Measurements from ENCODE around the gene CCDC63.
"Not testable (repeated sequence)": the region's sequence is repeated elsewhere in the genome, so short reads cannot be mapped to it uniquely, and the experiment has no call there.

Gene CCDC63

GRCh38 chr12:110844551-110845338, 2.0 kb upstream of the CCDC63 start:
- DNase-seq (ENCODE audit: low spot score), result no peak

GRCh38 chr12:110845339-110845682, 1.5 kb upstream of the CCDC63 start:
- no peak for DNase-seq (ENCODE audit: low spot score)

DNA sequence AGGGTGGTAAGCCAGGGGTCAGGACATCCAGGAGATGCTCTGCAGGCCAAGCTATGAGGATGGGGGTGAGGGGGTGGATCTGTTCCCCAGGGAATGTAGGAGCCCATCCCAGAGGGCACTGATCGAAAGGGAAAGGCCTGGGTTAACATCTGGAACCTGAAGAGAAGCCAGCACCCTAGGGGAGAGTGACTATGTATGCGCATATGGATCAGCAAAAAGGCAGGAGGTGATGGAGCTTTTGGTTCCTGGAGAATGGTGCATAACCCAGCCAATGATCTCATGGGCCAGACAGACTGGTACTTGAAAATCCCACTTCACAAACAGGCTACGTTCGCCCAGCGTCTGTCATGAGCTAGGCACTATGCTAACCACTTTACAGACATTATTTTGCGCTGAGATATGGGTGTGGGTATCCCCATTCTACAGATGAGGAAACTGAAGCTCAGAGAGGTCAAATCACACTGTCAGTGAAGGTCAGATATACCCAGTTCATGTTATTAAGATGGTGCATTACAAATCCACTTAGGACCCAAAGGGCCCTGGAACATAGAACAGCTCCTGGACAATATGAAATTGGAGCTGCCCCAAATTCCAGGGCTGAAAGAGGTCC, 1.6 kb downstream of the CCDC63 start:
- no peak for DNase-seq (ENCODE audit: low spot score)

- DNase-seq (ENCODE audit: low spot score), result no peak
Measured at GRCh38 chr12:110849221-110849620, 2.4 kb downstream of the CCDC63 start.

DNA sequence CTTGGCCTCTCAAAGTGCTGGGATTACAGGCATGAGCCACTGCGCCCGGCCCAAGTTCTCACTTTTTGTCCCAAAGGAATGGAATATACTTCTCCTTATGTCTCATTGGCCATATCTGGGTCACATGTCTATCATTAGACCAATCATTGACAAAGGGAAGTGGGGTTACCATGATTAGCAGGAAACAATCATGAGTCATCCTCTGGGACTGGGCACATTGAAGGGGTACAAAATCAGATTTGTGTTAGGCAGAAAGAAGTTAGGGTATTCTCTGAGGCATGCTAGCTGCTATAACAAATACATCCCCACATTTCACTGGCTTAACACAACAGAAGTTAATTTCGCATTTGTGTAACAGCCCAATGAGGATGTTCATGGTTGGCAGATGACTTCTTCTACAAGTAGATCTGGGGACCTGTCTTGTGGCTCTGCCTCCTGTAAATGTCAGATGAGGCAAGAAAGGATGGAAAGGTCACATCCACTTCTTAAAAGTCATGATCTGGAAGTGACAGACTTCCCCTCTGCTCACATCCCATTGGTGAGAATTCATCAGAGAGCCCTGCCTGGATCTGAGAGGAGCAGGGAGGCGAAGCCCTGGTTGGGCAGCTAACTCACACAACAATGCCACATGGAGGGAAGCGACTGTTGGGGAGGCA, 3.1 kb downstream of the CCDC63 start:
- DNase-seq (ENCODE audit: low spot score), result no peak

- DNase-seq (ENCODE audit: low spot score), result no peak
Measured at GRCh38 chr12:110850762-110851161, 4.0 kb downstream of the CCDC63 start.

- no peak for DNase-seq (ENCODE audit: low spot score)
Measured at GRCh38 chr12:110853836-110854235, 7.0 kb downstream of the CCDC63 start.

DNA sequence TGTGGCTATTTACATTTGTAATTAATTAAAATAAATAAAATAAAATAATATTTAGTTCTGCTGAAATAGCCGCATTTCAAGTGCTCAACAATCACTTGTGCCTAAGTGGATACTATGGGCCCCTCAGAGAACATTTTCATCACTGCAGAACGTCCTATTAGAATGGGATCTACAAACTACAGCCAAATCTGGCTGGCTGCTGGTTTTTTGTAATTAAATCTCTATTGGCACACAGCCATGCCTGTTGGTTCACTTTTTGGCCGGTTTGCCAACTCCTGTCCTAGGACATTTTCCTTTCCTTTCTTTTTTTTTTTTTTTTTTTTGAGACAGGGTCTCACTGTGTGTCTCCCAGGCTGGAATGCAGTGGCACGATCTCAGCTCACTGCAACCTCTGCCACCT, 9.8 kb downstream of the CCDC63 start:
- DNase-seq (ENCODE audit: low spot score), result no peak

DNA sequence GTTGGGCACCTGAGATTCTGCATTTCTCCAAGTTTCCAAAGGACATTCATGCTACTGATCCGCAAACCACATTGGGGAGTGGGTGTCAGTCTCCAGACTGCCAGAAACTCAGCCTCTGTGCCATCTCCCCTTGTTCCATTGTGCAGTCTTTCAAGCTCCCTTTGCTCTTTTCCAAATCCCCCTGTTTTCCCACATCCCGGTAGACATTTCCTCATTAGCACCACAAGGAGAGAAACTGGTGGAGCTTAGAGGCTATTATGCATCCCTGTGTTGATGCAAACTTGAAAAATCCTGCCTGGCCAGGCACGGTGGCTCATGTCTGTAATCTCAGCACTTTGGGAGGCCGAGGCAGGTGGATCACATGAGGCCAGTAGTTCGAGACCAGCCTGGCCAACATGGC, 10.7 kb downstream of the CCDC63 start:
- no peak for DNase-seq (ENCODE audit: low spot score)

DNA sequence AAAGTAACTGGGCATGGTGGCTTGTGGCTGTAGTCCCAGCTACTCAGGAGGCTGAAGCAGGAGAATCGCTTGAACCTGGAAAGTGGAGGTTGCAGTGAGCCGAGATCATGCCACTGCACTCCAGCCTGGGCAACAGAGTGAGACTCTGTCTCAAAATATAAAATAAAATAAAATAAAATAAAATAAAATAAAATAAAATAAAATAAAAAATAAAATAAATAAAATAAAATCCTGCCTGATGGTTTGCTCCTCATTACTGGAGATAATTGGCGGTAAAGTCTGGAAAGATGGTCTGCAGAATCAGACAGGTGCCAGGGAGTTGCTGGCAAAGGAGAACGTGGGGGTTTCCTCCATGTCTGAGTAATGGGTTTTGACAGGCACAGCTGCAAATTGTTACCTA, 11.2 kb downstream of the CCDC63 start:
- DNase-seq (ENCODE audit: low spot score), result not testable (repeated sequence)

- DNase-seq (ENCODE audit: low spot score), result no peak
Measured at GRCh38 chr12:110858848-110859247, 12.1 kb downstream of the CCDC63 start.

- DNase-seq (ENCODE audit: low spot score), result no peak
Measured at GRCh38 chr12:110860833-110861296, 14.1 kb downstream of the CCDC63 start.

GRCh38 chr12:110861729-110862128, 14.9 kb downstream of the CCDC63 start:
- no peak for DNase-seq (ENCODE audit: low spot score)

GRCh38 chr12:110862329-110862728, 15.5 kb downstream of the CCDC63 start:
- DNase-seq (ENCODE audit: low spot score), result no peak

- no peak for DNase-seq (ENCODE audit: low spot score)
Measured at GRCh38 chr12:110863161-110863560, 16.4 kb downstream of the CCDC63 start.

- DNase-seq (ENCODE audit: low spot score), result no peak
Measured at GRCh38 chr12:110865521-110865920, 18.7 kb downstream of the CCDC63 start.

DNA sequence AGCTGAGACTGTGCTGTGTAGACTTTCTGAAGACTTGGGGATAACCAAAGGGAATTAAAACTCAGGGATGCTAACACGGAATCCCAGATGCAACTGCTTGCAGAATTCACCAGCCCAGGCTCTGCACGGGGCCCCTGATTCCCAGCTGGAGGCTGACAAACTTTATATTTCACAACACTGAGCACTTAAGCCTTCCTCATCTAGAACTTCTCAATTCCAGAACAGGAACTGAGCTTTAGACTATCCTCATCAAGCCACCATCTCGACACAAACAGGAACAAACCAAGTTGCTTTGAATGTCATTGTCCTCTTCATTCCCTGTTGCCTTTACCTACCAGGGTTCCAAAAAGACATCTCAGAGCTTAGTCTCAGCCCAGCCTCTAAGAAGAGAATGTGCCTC, 22.2 kb downstream of the CCDC63 start:
- DNase-seq (ENCODE audit: low spot score), result no peak

GRCh38 chr12:110869803-110870202, 23.0 kb downstream of the CCDC63 start:
- no peak for DNase-seq (ENCODE audit: low spot score)

GRCh38 chr12:110872100-110872499, 25.3 kb downstream of the CCDC63 start:
- no peak for DNase-seq (ENCODE audit: low spot score)

GRCh38 chr12:110874351-110874750, 27.6 kb downstream of the CCDC63 start:
- DNase-seq (ENCODE audit: low spot score), result no peak

GRCh38 chr12:110874781-110875180, 28.0 kb downstream of the CCDC63 start:
- DNase-seq (ENCODE audit: low spot score), result no peak

GRCh38 chr12:110880651-110881050, 33.9 kb downstream of the CCDC63 start:
- DNase-seq (ENCODE audit: low spot score), result no peak

DNA sequence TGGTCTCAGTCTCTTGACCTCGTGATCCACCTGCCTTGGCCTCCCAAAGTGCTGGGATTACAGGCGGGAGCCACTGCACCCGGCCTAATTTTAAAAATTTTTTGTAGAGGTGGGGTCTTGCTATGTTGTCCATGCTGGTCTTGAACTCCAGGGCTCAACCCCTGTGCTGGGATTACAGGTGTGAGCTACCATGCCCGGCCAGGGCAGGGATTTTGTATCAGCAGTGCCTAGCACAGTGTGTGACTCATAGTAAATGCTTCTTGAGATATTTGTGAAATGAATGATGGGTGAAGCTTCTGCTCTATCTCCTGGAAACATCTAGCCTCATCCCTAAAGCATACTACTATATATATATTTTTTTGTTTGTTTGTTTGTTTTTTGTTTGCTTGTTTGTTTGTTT, 36.5 kb downstream of the CCDC63 start:
- no peak for DNase-seq (ENCODE audit: low spot score)
